ENCODE measurements around the gene SDK2.

GRCh38 chr17:73482251-73482716 lies 162.0 kb downstream of the SDK2 start:
- no peak for TF ChIP-seq CTCF (IDR thresholded peaks at IDR 0.05)
- no peak for TF ChIP-seq POLR2AphosphoS5 (IDR thresholded peaks at IDR 0.05)
- TF ChIP-seq POLR2A (IDR thresholded peaks at IDR 0.05) = no peak
- TF ChIP-seq EP300 (IDR thresholded peaks at IDR 0.05) = no peak
